Suppressor macrophage treated with lipopolysaccharide for 4 hours (primary cell): ENCODE measurements around the gene NUP133.
A peak's percentile ranks its signal among the peaks of the same experiment; 100 is the strongest.
"Not testable (repeated sequence)": the region's sequence is repeated elsewhere in the genome, so short reads cannot be mapped to it uniquely, and the experiment has no call there.

ENCODE experiments used
- DNase-seq: peaks from one replicate; pipeline ENCODE4 v3.0.0-alpha.2; 2020

Gene NUP133

GRCh38 chr1:229411434-229412055 lies 96.6 kb downstream of the NUP133 start:
- no peak for DNase-seq

- peak; percentile 59 for DNase-seq
Observed at GRCh38 chr1:229410692-229411433, 97.3 kb downstream of the NUP133 start.

GRCh38 chr1:229410370-229410691 lies 97.8 kb downstream of the NUP133 start:
- no peak for DNase-seq

- DNase-seq, result no peak
Observed at GRCh38 chr1:229409616-229410369, 98.3 kb downstream of the NUP133 start.

GRCh38 chr1:229408458-229409037 lies 99.6 kb downstream of the NUP133 start:
- no peak for DNase-seq

GRCh38 chr1:229407206-229408026 lies 100.7 kb downstream of the NUP133 start:
- no peak for DNase-seq

- no peak for DNase-seq
Observed at GRCh38 chr1:229406798-229407197, 101.3 kb downstream of the NUP133 start.

GRCh38 chr1:229403573-229403972 lies 104.6 kb downstream of the NUP133 start:
- DNase-seq, result no peak

GRCh38 chr1:229402993-229403392 lies 105.1 kb downstream of the NUP133 start:
- DNase-seq, result no peak

- not testable (repeated sequence) for DNase-seq
Observed at GRCh38 chr1:229402329-229402728, 105.8 kb downstream of the NUP133 start.

- DNase-seq, result no peak
Observed at GRCh38 chr1:229397762-229398161, 110.4 kb downstream of the NUP133 start.

- DNase-seq, result peak; percentile 15
Observed at GRCh38 chr1:229396585-229397206, 111.4 kb downstream of the NUP133 start.

GRCh38 chr1:229394517-229394916 lies 113.6 kb downstream of the NUP133 start:
- DNase-seq, result not testable (repeated sequence)

GRCh38 chr1:229392936-229393335 lies 115.2 kb downstream of the NUP133 start:
- no peak for DNase-seq
